GM12878 (cell line): ENCODE measurements around the gene ADCY2. TPM values are rescaled to one million over a fixed set of nuclear protein-coding genes. Genes with fewer than 3 reads are reported as not detected.

Source experiments
- BACH1 ChIP-seq: fragments of 450-650 bp; IDR thresholded peaks from 2 replicates; pipeline ENCODE4 v1.6.1; 2017; ENCODE audit warnings: mild to moderate bottlenecking, borderline replicate concordance
- BMI1 ChIP-seq: fragments of 450-650 bp; IDR thresholded peaks from 2 replicates; pipeline ENCODE4 v1.6.1; 2016; ENCODE audit warnings: mild to moderate bottlenecking, moderate library complexity, borderline replicate concordance
- CEBPB ChIP-seq, 2 experiments: fragments of 150-350 bp in 1 of 2; IDR thresholded peaks; 2 replicates each; pipeline ENCODE4 v1.6.1; 2012 to 2014; ENCODE audit warnings: low read depth in 2 of 2, low read length in 2 of 2, borderline replicate concordance in 1 of 2, inconsistent platforms in 1 of 2
- CREM ChIP-seq: IDR thresholded peaks from 2 replicates; pipeline ENCODE4 v1.6.1; 2014; ENCODE audit warnings: antibody characterized with exemption, low read depth
- EZH2 ChIP-seq: IDR thresholded peaks from 2 replicates; pipeline ENCODE4 v1.6.1; 2012; ENCODE audit warnings: low read depth, mild to moderate bottlenecking, control low read depth, inconsistent platforms, low read length, borderline replicate concordance; ENCODE audit not compliant: control insufficient read depth
- GABPA ChIP-seq: IDR thresholded peaks from 2 replicates; pipeline ENCODE4 v1.6.1; 2014; ENCODE audit warnings: antibody characterized with exemption, low read depth, mild to moderate bottlenecking, inconsistent platforms
- HDGF ChIP-seq: fragments of 450-650 bp; IDR thresholded peaks from 2 replicates; pipeline ENCODE4 v1.6.1; 2016; ENCODE audit warnings: antibody characterized with exemption
- IKZF1 ChIP-seq: fragments of 450-650 bp; conservative IDR thresholded peaks from 2 replicates; pipeline ENCODE4 v1.6.1; 2017; ENCODE audit warnings: antibody characterized with exemption, mild to moderate bottlenecking
- IKZF2 ChIP-seq, 2 experiments: fragments of 450-650 bp; IDR thresholded peaks; 2 replicates each; pipeline ENCODE4 v1.6.1; 2017; ENCODE audit warnings: mild to moderate bottlenecking in 2 of 2, moderate library complexity in 2 of 2
- NR2F1 ChIP-seq: fragments of 450-650 bp; conservative IDR thresholded peaks from 2 replicates; pipeline ENCODE4 v1.6.1; 2017; ENCODE audit warnings: mild to moderate bottlenecking
- PML ChIP-seq: IDR thresholded peaks from 2 replicates; pipeline ENCODE4 v1.6.1; 2012; ENCODE audit warnings: low read length, inconsistent platforms
- POLR2A ChIP-seq: IDR thresholded peaks from 2 replicates; pipeline ENCODE4 v1.6.1; 2011; ENCODE audit warnings: low read depth, mild to moderate bottlenecking, low read length
- RAD21 ChIP-seq: IDR thresholded peaks from 2 replicates; pipeline ENCODE4 v1.6.1; 2011; ENCODE audit warnings: mild to moderate bottlenecking, low read depth, low read length, moderate library complexity; ENCODE audit not compliant: insufficient read depth
- RCOR1 ChIP-seq: conservative IDR thresholded peaks from 2 replicates; pipeline ENCODE4 v1.6.1; 2012; ENCODE audit warnings: low read depth, low read length, improper control_type of control experiment
- RFX5 ChIP-seq: IDR thresholded peaks from 2 replicates; pipeline ENCODE4 v1.6.1; 2011; ENCODE audit warnings: low read depth, low read length, improper control_type of control experiment
- STAT3 ChIP-seq: IDR thresholded peaks from 2 replicates; pipeline ENCODE4 v1.6.1; 2011; ENCODE audit warnings: low read depth, low read length, improper control_type of control experiment
- ZNF384 ChIP-seq: IDR thresholded peaks from 2 replicates; pipeline ENCODE4 v1.6.1; 2012; ENCODE audit warnings: low read depth, mild to moderate bottlenecking, low read length, improper control_type of control experiment, borderline replicate concordance
- polyA plus RNA-seq, 11 experiments: library from polyadenylated mRNA; depleted of rRNA in 4 of 11; unstranded in 6 of 11; stranded (reverse) in 5 of 11; fragments of >200 nt; fragmentation: Nextera tagmentation in 4 of 11; fragmentation: Illumina TruSeq in 1 of 11; extraction: Ambion mirVana in 4 of 11; extraction: Trizol in 1 of 11; gene quantifications; 1 replicate in 1 of 11; 2 replicates in 10 of 11; pipeline versions ENCODE4 v1.2.1 to v1.2.3, GENCODE V29; 2011 to 2016; ENCODE audit warnings: inconsistent platforms in 2 of 11, missing spikeins in 2 of 11, low read depth in 1 of 11
- total RNA-seq, 4 experiments: library from RNA; depleted of rRNA in 3 of 4; stranded (reverse); fragments of >200 nt in 3 of 4; fragmentation: Illumina TruSeq in 1 of 4; extraction: Trizol in 1 of 4; gene quantifications; 2 replicates each; pipeline versions ENCODE4 v1.2.1 to v1.2.3, GENCODE V29; 2013 to 2021
- TF ChIP-seq, protein P1 (sequence below): IDR thresholded peaks from 2 replicates; pipeline ENCODE4 v1.6.1; 2012; ENCODE audit warnings: low read length, inconsistent platforms
- TF ChIP-seq, protein P2 (sequence below): fragments of 450-650 bp; IDR thresholded peaks from 2 replicates; pipeline ENCODE4 v1.6.1; 2016; ENCODE audit warnings: mild to moderate bottlenecking, moderate library complexity, borderline replicate concordance
- TF ChIP-seq, protein P3 (sequence below): fragments of 450-650 bp; IDR thresholded peaks from 2 replicates; pipeline ENCODE4 v1.6.1; 2016; ENCODE audit warnings: mild to moderate bottlenecking
- TF ChIP-seq, protein P4 (sequence below): fragments of 450-650 bp; IDR thresholded peaks from 2 replicates; pipeline ENCODE4 v1.6.1; 2017; ENCODE audit warnings: mild to moderate bottlenecking, low read depth, inconsistent platforms; ENCODE audit not compliant: poor library complexity, severe bottlenecking
- TF ChIP-seq, protein P5 (sequence below): fragments of 450-650 bp; IDR thresholded peaks from 2 replicates; pipeline ENCODE4 v1.6.1; 2016; ENCODE audit warnings: mild to moderate bottlenecking

ADCY2 gene
- total and polyA plus RNA-seq, 10 of the 15 experiments (the other 5 are each of a cell fraction or from before 2014, with no cell fraction given), result 0.07 to 0.26 TPM; not detected in 8

DNA sequence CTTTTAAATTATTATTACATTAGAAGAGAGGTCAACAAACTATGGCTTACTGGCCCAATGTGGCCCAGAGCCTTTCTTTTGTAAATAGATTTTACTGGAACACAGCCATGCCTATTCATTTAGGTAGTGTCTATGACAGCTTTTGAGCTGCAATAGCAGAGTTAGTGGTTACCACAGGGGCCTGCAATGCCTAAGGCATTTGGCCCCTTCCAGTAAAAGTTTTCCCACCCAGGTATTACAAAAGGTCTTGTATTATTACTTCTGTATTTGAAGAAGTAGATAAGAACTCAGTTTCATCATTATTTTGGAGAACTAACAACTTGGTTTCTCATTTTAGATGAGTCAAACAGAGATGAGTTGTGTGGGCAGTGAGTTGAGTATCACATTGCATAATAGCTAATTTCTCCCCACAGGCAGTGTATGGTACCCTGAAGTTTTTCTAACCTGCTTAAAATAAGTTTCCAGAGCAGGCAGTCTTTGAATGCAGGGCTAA lies 482.5 kb downstream of the ADCY2 start (continued):
- TF ChIP-seq, protein P1, sequence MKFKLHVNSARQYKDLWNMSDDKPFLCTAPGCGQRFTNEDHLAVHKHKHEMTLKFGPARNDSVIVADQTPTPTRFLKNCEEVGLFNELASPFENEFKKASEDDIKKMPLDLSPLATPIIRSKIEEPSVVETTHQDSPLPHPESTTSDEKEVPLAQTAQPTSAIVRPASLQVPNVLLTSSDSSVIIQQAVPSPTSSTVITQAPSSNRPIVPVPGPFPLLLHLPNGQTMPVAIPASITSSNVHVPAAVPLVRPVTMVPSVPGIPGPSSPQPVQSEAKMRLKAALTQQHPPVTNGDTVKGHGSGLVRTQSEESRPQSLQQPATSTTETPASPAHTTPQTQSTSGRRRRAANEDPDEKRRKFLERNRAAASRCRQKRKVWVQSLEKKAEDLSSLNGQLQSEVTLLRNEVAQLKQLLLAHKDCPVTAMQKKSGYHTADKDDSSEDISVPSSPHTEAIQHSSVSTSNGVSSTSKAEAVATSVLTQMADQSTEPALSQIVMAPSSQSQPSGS, result peak; percentile 91
- TF ChIP-seq BACH1, result no peak; the same call in 1 of the 2 replicates
- TF ChIP-seq HDGF, result no peak
- no peak for TF ChIP-seq POLR2A
- TF ChIP-seq RFX5, result no peak
- peak; percentile 63; the same call in 1 of the 2 replicates for TF ChIP-seq NR2F1
- no peak for TF ChIP-seq ZNF384
- TF ChIP-seq, protein P2, sequence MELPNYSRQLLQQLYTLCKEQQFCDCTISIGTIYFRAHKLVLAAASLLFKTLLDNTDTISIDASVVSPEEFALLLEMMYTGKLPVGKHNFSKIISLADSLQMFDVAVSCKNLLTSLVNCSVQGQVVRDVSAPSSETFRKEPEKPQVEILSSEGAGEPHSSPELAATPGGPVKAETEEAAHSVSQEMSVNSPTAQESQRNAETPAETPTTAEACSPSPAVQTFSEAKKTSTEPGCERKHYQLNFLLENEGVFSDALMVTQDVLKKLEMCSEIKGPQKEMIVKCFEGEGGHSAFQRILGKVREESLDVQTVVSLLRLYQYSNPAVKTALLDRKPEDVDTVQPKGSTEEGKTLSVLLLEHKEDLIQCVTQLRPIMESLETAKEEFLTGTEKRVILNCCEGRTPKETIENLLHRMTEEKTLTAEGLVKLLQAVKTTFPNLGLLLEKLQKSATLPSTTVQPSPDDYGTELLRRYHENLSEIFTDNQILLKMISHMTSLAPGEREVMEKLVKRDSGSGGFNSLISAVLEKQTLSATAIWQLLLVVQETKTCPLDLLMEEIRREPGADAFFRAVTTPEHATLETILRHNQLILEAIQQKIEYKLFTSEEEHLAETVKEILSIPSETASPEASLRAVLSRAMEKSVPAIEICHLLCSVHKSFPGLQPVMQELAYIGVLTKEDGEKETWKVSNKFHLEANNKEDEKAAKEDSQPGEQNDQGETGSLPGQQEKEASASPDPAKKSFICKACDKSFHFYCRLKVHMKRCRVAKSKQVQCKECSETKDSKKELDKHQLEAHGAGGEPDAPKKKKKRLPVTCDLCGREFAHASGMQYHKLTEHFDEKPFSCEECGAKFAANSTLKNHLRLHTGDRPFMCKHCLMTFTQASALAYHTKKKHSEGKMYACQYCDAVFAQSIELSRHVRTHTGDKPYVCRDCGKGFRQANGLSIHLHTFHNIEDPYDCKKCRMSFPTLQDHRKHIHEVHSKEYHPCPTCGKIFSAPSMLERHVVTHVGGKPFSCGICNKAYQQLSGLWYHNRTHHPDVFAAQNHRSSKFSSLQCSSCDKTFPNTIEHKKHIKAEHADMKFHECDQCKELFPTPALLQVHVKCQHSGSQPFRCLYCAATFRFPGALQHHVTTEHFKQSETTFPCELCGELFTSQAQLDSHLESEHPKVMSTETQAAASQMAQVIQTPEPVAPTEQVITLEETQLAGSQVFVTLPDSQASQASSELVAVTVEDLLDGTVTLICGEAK, result no peak
- no peak for TF ChIP-seq RAD21
- peak; percentile 37 for TF ChIP-seq IKZF1
- peak; percentile 62 to 63; a peak in 3 of 4 replicates for TF ChIP-seq IKZF2 (IDR thresholded peaks at IDR 0.05)
- TF ChIP-seq EZH2, result no peak
- TF ChIP-seq, protein P3, sequence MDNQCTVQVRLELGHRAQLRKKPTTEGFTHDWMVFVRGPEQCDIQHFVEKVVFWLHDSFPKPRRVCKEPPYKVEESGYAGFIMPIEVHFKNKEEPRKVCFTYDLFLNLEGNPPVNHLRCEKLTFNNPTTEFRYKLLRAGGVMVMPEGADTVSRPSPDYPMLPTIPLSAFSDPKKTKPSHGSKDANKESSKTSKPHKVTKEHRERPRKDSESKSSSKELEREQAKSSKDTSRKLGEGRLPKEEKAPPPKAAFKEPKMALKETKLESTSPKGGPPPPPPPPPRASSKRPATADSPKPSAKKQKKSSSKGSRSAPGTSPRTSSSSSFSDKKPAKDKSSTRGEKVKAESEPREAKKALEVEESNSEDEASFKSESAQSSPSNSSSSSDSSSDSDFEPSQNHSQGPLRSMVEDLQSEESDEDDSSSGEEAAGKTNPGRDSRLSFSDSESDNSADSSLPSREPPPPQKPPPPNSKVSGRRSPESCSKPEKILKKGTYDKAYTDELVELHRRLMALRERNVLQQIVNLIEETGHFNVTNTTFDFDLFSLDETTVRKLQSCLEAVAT, result no peak
- no peak for TF ChIP-seq STAT3
- TF ChIP-seq CEBPB (IDR thresholded peaks at IDR 0.05; ENCODE audit: borderline replicate concordance in 1 of 2, low read depth in 2 of 2, low read length in 2 of 2), result peak; percentile 83 to 89; a peak in 3 of 4 replicates
- no peak for TF ChIP-seq RCOR1
- peak; percentile 35; the same call in 1 of the 2 replicates for TF ChIP-seq BMI1
- TF ChIP-seq, protein P4, sequence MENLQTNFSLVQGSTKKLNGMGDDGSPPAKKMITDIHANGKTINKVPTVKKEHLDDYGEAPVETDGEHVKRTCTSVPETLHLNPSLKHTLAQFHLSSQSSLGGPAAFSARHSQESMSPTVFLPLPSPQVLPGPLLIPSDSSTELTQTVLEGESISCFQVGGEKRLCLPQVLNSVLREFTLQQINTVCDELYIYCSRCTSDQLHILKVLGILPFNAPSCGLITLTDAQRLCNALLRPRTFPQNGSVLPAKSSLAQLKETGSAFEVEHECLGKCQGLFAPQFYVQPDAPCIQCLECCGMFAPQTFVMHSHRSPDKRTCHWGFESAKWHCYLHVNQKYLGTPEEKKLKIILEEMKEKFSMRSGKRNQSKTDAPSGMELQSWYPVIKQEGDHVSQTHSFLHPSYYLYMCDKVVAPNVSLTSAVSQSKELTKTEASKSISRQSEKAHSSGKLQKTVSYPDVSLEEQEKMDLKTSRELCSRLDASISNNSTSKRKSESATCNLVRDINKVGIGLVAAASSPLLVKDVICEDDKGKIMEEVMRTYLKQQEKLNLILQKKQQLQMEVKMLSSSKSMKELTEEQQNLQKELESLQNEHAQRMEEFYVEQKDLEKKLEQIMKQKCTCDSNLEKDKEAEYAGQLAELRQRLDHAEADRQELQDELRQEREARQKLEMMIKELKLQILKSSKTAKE, result peak; percentile 27
- peak; percentile 48; the same call in 1 of the 2 replicates for TF ChIP-seq GABPA
- peak; percentile 59 for TF ChIP-seq CREM
- TF ChIP-seq PML, result peak; percentile 69; the same call in 1 of the 2 replicates
- TF ChIP-seq, protein P5, sequence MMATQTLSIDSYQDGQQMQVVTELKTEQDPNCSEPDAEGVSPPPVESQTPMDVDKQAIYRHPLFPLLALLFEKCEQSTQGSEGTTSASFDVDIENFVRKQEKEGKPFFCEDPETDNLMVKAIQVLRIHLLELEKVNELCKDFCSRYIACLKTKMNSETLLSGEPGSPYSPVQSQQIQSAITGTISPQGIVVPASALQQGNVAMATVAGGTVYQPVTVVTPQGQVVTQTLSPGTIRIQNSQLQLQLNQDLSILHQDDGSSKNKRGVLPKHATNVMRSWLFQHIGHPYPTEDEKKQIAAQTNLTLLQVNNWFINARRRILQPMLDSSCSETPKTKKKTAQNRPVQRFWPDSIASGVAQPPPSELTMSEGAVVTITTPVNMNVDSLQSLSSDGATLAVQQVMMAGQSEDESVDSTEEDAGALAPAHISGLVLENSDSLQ, result no peak
